GM19328 (cell line): ENCODE data around the gene PIPOX.

Source experiments
- ATAC-seq: cut with Tn5 transposase; IDR thresholded peaks from one replicate; pipeline ENCODE4 v1.9.1; 2021; ENCODE audit warnings: mild to moderate bottlenecking, moderate library complexity; ENCODE audit not compliant: unreplicated experiment

The PIPOX gene

DNA sequence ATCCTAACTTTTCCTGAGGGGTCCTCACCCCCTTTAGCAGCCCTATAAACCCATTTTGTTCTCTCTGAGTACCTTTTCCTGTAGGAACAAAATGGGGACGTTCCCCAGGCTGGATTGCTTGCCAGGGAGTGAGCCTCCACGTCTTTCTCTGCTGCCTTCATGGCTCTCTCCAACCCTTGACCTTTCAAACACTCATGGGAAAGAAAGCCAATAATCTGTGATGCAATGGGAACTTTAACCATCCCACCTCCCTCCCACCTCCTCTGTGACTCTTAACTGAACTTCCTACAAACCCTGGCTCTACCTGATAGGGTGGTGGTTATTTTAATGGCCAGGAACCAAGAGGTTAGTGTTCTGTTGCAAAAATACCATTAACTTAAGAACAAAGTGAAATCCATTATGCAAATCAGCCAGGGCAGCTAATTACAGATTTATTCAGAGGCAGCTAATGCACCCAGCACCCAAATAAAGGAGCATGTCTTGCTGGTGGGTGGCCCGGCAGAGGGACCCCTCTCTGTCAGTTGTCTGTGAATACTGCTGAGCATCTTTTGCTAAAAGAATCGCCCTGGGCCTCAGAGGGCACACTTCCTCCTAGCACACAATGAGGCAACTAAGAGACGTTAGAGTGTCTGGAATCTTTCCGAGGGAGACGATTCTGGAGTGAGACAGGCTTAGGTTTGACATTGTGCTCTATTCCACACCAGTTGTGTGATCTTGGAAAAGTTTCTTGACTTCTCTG, 3.0 kb downstream of the PIPOX start:
- no peak for ATAC-seq

DNA sequence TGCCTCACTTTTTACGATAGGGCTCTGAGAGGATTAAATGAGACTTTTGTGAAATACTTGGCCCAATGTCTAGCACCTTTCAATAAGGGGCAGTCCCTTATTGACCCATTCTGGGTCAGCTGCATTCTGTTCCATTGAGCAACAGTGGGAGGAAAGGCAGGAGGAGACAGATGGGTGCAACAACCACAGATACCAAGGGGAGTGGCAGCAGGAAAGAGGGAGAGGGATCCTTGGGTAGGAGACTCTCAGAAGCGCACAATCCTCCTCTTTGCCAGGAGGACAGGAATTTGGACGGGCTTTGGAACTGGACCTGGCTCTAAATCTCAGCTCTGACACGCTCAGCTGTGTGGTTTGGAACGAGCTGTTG, 3.5 kb downstream of the PIPOX start:
- no peak for ATAC-seq

DNA sequence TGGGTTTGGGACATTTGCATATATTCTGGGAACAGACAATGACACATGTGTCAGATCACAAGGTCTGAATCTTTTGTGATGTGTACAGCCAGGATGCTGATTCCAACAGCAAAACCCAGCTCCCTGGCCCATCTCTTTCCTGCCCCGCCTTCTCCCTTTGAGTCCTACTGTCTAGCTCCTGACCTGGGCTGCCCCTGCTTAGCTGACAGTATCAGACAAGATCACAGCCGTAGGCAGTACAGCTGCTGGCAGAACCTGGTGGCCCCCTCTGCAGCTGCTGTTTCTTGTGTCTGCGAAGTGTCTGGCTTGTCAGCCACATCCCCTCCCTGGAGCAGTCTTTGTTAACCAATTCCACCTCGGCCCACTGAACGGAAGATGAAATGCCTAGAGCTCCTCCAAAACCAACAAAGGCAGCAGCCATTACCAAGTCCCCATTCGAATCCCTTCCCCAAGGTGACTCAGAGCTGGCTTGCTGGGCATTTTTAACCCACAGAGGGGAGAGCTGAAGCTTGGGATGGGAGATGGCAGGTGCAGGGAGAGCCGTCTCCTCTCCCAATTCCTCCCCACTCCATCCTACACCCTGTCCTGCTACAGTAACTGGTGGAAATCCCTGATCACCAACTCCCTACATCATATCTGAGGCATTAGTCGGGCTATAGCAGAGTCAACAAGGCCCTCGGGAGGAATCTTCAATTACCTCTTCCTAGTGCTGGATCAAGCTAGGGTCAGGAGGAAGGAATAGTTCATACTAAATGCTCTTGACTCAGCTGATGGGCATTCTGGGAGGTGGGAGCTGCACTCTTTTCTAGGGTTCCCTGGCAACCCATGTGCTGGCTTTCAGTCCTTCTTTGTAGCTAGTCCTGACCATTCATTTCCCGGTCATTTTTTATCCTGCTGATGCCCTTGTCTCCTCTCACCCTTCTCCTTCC, 5.8 kb downstream of the PIPOX start:
- no peak for ATAC-seq

DNA sequence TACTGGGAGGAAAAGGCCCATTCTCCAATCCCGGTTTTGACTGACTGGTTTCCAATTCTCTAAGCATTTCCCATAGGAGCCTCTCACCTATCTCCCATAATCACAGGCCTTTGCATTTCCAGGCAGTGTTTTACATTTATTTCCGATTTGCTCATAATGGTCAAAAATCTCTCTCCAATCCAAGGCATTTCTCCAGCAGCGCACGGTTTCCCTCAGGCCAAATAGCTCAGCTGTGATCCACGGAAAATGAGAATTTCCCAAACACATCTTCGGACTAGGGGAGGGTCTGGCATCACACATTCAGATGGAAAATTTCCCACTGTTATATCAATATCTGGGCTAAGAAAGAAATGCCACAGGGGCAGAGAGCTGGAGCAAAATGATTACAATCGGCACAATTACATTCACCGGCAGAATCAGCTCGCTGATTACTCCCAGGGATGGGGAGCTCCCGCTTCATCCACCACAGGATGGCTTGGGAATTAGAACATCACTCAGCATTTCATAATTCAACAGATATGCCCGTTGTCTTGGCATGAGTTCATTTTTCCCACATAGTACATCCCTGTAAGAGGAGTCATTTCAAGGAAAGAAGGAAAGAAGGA, 6.7 kb downstream of the PIPOX start:
- ATAC-seq = no peak

DNA sequence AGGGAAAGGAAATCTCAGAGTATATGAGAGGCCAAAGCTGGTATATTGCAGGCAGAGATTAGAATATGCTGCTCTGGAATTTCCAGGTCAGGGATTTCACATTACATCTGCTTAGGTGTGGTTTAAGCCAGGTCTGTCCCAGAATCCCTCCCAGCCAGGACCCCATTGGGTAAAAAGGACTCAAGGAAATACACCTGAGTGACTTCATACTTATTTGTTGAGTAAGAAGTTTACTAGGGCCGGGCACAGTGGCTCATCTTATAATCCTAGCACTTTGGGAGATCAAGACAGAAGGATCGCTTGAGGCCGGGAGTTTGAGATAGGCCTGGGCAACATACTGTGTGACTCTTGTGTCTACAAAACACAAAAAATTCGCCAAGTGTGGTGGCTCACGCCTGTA, 7.2 kb downstream of the PIPOX start:
- ATAC-seq = no peak

DNA sequence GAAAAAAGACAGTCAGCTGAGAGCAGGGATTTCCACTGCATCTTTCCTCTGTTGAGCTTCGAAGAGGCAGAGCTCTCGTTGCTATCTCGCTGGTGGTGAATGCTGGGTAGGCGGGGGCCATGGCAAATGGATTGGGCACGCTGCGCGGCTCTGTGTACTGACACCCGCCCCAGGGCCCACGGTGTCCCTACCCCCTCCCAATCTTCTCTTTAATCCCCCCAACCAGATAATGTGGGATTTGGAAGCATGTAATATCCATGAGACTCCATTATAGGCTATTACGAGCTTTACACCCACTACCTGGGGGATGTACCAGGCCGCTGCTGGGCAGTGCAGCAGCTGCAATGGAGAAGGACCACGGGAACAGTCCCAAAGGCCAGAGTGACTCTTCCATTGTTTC, 8.3 kb downstream of the PIPOX start:
- ATAC-seq = no peak

DNA sequence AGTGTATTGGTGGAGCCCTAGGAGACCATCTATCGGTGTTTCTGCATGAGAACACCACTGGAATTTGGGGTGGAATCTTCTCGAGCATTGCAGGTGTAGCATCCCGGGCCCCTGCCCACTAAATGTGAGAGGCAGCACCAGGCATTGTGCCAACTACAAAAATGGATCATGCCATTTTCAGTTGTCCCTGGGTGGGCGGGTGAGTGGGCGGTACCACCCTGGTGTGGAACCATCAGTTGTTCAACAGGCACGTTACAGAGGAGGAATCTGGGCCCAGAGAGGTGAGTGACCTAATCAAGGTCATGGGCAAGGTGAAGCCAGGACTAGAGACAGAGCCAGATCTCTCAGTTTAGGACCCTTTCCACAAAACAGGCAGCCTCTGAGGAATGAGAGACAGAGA, 8.8 kb downstream of the PIPOX start:
- no peak for ATAC-seq

DNA sequence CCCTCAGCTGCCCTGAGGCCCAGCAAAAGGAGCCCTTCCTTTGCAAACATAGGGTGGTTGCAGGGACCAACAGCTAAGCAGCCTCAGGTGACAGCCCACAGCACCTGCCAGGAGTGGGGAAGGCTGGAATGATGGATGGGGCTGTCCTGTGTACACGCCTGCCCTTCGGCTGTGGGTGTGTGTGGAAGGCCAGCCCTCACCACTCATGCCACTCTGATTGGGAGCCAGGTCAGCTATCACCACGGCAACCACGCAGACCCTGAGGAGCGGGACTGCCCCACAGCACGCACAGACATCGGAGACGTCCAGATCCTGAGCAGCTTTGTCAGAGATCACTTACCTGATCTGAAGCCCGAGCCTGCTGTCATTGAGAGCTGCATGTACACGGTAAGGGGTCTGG, 11.9 kb downstream of the PIPOX start:
- no peak for ATAC-seq

DNA sequence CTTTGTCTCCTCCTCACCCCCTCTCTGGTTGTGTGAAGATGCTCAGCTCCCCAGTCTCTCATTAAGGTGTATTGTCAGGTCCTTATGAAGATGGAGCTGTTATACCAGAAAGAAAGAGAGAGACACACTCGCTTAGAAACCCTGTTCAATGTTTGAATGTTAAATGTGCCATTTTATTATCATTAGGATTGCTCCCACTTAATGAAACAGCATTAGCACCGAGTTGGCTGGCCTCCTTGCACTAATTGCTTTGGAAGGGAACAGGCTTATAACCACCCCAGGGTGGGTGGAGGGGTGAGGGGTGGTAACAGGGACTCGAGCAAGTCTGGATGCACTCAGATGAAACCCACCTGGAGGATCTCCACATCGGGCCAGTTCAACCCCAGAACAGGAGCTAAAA, 14.4 kb downstream of the PIPOX start:
- ATAC-seq = no peak

DNA sequence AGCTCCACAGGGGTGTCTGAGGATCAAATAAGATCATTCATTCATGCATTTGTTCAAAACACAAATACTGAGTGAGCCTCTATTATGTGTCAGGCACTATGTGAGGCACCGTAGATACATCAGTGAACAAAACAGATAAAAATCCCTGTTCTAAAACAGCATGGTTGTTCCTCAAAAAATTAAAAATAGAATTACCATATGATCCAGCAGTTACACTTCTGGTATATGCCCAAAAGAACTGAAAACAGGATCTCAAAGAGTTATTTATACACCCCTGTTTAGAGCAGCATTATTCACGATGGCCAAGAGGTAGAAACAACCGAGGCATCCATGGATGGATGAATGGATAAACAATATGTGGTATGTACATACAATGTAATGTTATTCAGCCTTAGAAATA, 15.4 kb downstream of the PIPOX start:
- no peak for ATAC-seq

DNA sequence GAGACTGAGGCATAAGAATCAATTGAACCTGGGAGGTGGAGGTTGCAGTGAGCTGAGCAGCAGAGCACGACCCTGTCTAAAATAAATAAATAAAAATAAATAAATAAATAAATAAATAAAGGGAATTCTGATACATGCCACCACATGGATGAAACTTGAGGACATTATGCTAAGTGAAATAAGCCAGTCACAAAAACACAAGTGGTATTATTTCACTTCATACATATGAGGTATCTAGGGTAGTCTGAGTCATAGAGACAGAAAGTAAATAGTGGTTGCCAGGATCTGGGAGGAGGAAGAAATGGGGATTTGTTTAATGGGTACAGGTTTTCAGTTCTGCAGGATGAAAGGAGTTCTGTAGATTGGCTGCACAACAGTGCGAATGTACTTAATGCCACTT, 16.3 kb downstream of the PIPOX start:
- no peak for ATAC-seq

DNA sequence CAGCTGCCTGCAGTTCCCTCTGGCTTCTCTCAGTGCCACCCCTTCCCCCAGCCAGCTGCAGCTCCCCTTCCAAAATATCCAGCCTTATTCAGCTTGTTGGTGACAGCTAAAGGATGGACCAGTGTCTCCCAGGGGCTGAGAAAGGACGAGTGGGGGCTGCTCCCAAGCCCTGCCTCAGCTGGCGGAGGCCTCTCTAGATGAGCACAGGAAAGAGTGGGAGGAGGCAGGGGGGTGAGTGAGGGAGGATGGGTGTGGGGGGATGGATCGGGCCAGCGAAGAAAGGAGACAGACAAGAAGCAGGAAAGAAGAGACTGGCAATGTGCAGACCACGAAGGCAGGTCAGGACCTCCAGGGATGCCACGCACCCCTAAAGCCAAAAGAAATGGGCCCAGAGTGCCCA, 17.5 kb downstream of the PIPOX start:
- no peak for ATAC-seq

DNA sequence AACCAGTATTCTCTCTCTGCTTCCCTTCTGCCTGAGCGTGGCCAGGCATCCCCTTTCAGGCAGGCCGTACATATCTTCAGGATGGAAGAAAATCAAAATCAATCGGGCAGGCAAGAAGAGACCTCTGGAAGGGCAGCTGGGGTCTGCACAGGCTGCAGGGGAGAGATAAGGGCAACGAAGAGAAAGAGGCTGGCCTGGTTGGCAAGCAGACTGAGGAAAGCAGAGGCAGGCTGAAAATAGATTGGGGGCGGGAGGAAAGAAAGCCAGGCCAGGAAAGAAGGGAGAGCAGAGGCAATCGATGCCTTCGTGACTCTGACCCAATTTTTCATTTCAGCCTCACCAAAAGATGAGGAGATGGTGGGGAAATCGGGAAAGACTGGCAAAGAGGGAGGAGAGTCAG, 18.1 kb downstream of the PIPOX start:
- no peak for ATAC-seq

DNA sequence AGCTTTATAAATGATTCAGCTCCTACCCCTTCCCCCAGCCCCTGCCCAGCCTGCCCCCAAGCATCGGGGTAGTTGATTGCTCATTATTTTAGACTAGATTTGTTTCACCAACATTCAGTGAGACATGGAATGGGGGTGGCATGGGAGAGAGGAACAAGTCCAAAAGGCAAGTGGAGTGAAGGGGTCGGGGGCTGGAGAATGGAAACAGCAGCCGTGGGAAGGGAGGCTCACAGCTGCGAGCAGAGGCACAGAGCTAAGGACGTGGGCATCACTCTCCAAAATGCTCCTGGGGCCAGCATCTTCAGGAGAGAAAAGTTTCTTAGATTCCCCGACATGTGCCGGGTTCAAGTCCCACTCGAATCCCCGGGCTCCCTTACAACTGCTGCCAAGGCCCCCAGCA, 19.3 kb downstream of the PIPOX start:
- ATAC-seq = no peak

DNA sequence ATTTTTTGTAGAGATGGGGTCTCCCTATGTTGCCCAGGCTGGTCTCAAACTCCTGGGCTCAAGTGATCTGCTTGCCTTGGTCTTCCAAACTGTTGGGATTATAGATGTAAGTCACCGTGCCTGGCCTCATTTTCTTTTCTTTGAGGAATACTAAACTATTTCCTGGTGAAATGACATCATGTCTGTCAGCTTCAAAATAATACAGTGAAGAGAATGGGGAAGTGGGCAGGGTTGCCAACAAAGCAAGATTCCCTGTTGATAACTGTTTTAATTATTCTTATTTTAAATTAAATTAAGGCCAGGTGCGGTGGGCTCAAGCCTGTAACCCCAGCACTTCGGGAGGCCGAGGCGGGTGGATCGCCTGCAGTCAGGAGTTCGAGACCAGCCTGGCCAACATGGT, 21.1 kb downstream of the PIPOX start:
- ATAC-seq = no peak

DNA sequence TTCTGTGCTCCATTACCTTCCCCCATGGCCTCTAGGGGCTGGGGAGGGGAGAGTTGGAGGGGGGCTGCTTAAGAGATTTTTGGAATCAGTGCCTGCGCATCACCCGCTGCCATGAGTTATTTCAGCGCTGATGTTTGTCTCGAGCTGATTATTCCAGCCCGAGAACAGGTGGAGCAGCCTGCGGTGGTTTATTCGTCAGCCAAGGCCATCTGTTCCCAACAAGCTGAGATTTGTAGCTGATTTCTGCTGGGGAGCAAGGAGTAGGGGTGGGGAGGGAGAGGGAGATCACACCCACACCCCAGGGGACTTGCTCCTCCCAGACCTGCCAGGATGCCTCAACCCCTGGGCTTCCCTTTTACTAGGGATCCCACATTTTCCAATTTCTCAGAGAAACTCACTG, 23.1 kb downstream of the PIPOX start:
- ATAC-seq = no peak

DNA sequence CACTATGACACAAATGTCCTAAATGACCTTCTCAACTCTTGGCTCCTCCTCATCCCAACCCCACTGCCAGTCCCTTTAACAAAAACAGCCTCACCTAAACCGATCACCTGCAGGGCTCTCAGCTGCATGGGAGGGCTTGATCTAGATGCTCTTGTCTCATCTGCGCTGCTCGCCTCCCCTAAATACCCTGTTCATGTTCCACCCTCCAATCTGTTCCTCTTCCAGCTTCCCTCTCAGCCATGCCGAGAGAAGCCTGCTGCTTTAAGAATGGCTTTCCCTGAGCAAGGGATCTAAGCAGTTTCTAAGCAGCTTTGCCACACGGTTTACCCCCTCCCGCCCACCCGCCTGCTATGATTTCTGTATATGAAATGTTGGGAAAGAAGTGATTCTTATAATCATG, 23.7 kb downstream of the PIPOX start:
- ATAC-seq = no peak

DNA sequence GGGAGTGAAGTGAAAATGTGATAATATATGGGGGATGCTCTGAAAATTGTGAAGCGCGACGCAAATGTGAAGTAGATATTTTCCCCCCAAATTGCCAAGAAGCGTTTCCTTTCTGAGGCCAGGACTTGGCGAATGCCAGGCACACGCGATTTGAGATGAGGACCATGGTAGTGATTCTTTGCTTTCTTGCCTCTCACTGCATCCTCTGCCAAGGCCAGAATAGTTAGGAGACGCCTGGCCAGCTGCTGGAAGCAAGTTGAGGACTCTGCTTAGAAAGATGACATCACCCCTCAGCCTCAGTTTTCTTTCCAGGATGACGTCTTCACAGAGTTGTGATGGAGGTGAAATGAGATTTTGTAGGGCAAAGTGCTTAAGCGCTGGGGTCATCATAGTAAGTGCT, 25.9 kb downstream of the PIPOX start:
- no peak for ATAC-seq

DNA sequence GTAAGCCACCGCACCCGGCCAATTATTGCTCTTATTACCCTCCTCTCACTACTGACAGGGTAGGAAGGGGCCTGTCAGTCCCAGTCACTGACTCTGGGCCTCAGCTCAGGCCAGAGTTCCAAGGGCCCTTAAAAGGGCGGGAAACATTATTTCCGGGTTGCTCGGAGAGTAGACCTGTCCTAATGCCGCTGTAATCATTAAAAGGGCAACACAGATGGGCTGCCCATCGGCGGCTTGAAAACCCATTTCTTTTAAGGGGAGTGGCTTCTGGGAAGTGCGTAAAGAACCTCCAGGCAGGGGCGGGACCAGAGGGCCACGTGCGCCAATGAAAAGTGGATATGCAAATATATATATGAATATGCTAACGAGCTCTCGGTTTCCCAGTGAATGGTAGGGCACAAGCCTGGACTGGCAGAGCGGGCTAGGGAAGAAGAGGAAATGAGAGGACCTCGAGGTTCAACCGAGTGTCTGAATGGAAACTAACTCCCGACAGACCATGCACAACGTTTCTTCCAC, 26.6 kb downstream of the PIPOX start:
- no peak for ATAC-seq

DNA sequence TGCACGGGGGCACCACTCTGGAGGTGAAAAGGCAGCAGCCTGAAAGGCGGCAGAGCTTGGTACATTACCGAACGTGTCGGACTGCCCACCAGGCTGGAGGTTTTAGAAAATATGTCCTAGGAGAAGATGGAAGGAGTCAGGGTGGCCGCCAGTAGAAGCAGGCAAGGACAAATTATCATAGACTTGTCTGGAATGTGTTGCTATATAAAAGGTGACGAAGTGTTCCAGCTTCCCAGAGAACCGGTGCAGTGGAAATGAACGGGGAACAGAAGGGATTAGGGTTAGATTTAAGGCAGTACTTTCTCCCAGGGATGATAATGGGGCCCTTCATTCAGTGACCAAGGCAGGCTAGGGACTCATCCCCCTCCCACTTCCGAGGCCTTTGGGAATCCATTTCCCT, 27.4 kb downstream of the PIPOX start:
- ATAC-seq = no peak

DNA sequence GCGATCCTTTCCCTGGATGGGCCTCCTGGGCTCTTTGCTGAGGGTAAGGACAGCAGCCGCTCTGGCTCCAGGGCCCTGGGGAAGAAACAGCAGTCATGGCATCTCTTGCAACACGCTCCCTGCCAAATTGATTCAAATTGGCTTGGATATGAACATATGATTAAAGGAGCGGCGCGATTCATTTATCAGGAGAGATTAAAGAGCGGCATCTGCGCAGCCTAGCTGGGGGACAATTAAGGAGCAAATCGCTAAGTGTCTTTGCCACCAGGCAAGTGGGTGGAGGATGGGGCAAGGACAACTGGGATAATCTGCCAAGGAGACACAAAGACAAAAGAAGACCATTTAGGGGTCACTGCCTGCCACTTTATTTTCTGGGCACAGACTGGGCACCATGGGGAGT, 27.8 kb downstream of the PIPOX start:
- ATAC-seq = no peak

DNA sequence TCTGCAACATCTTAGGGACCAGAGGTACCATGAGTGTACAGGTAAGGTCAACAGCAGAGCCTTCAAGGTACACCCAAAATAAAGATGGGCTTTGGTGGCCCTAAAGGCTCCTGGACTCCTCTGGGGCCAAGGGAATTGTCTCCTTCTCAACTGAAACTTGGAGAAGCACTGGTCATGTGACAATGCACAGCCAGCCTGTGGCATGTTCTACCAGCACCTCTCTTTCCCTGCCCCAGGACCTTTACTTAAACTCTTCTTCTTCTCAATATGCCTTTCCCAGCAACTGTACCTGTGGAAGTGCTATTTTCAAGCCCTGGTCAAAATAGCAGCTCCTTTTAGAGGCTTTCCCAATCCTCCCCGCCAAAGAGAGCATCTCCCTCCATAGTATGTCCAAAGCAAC, 28.4 kb downstream of the PIPOX start:
- ATAC-seq = no peak
